ENCODE data around the gene IVD. TPM values are rescaled to one million over a fixed set of nuclear protein-coding genes. Genes with fewer than 3 reads are reported as not detected.

The IVD gene
- total and polyA plus RNA-seq, 9 of the 15 experiments (the other 6 are each of a cell fraction or from before 2014, with no cell fraction given) = 0.15 to 4.5 (median 2.4) TPM

GRCh38 chr15:40365624-40366456, 39.8 kb upstream of the IVD start:
- no peak overlapping the region for H3K4me2 ChIP-seq (ENCODE audit: insufficient read depth, low read length)
- ATAC-seq (no peak), DNase-seq (ENCODE audit: extremely low read depth in 1 of 4, low spot score in 3 of 4) (no peak), FAIRE-seq (peak; percentile 55)
- ChIA-PET POLR2A (interaction anchor here (0.6 to 0.7 kb wide), 4 partner anchors 14 to 51 kb away, joined by 3 to 4 read pairs (median 4); partner anchors contain the start of gene PHGR1), CTCF (ENCODE audit: low intra/inter-chr PET ratio) (no interaction called here)
- H3K27me3 ChIP-seq (ENCODE audit: control insufficient read depth in 2 of 2, insufficient read depth in 2 of 2, low read length in 2 of 2) = peaks cover 0 to 16% of the 10 kb centered on the region in 2 experiments; a peak in 3 of 5 replicates
- no peak for TF ChIP-seq CXXC5 (CRISPR knock-in tag; IDR thresholded peaks at IDR 0.05)
- no peaks in the 10 kb centered on the region for H3K36me3 ChIP-seq (ENCODE audit: control insufficient read depth, insufficient read depth, low read length)
- no peaks in the 10 kb centered on the region for H3K79me2 ChIP-seq (ENCODE audit: control insufficient read depth, insufficient read depth, low read length)
- no peaks in the 10 kb centered on the region for H3K9me3 ChIP-seq (replicated peaks; ENCODE audit: control insufficient read depth, insufficient read depth, low read depth, low read length)
- H4K20me1 ChIP-seq (replicated peaks; ENCODE audit: control insufficient read depth, insufficient read depth, low read length) = no peaks in the 10 kb centered on the region
- no peak overlapping the region for H2AFZ ChIP-seq (ENCODE audit: low read depth, low read length)
- intact Hi-C loops (cut with micrococcal nuclease) = no loop called here
- 32% methylated on average over 11 of the region's 11 CpGs for WGBS (ENCODE audit: insufficient coverage, low coverage, missing lambda C conversion rate)
- H3K27ac ChIP-seq (ENCODE audit: extremely low read depth, low read depth, low read length) = no peak overlapping the region
- H3K9me1 ChIP-seq (ENCODE audit: control insufficient read depth, insufficient read depth, low read length) = no peaks in the 10 kb centered on the region
- H3K4me3 ChIP-seq = no peak overlapping the region
- H3K9ac ChIP-seq (ENCODE audit: insufficient read depth in 1 of 2, low read depth in 2 of 2, low read length in 2 of 2) = 0 out of 4 replicates have a peak overlapping the region, but pooled peaks of 1 of the 2 experiments have one; percentile 40
- in situ Hi-C loops (cut with MboI) = no loop called here
- BruUV-seq (replicated peaks) = no TSS peak
- peaks cover 9 to 47% of the 10 kb centered on the region in 2 experiments for H3K4me1 ChIP-seq (replicated peaks in 1 of 2; ENCODE audit: control insufficient read depth in 2 of 2, insufficient read depth in 2 of 2, low read length in 2 of 2)
